ENCODE measurements around the gene ARHGAP40.

The ARHGAP40 gene

GRCh38 chr20:38657390-38657789 is 55.8 kb downstream of the ARHGAP40 start:
- DNase-seq: no peak

DNA sequence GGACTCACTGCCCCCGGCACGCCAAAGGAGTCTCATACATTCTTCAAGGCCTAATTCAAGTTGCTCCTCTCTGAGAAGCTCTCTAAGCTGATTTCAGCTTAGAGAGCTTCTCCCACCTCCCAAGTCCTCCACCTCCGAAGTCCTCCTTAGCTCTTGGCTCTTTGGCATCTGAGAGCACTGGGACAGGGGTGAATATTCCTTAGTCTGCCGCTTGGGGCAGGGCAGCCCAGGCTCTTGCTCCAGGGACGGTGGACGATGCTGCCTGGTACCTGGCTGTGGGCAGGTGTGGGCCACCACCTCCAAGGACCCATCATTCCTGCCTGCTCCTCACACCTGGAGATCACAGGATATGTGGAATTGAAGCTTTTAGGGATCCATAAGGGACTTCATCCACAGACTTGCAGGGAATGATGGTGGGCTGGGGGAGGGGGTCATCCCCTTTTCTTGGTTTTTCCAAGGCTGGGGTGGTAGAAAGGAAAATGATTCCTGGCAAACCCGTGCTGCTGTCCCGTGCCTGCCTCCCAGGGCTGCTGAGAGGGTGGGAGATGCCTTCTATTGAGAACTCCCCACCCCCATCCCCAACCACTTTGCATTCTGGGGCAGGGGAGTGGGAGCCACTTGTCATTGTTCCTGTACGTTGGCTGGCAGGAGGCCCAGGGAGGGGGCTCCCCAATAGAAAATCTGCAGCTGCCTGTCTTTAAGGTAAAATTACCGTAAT is 57.4 kb downstream of the ARHGAP40 start:
- DNase-seq: peak; percentile 56

DNA sequence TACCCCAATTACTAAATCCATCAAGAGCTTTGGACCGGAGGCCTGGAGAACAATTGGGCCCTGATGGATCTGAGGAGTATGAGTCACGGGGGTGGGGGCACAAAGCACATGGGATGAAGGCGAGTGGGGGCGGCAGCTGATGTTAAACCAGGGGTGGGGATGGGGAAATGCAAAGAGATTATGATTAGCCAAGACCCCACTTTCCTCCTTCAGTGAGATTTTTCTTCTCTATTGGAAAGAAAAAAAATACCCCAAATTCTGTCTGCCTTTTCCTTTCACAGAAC is 57.9 kb downstream of the ARHGAP40 start:
- DNase-seq: no peak

GRCh38 chr20:38660429-38660828 is 58.8 kb downstream of the ARHGAP40 start:
- DNase-seq: no peak

- DNase-seq: no peak
Observed at GRCh38 chr20:38663660-38664059, 62.1 kb downstream of the ARHGAP40 start.

GRCh38 chr20:38664284-38664683 is 62.7 kb downstream of the ARHGAP40 start:
- DNase-seq: no peak

- DNase-seq: no peak
Observed at GRCh38 chr20:38665094-38665493, 63.5 kb downstream of the ARHGAP40 start.

GRCh38 chr20:38665506-38666285 is 64.1 kb downstream of the ARHGAP40 start:
- DNase-seq: no peak

GRCh38 chr20:38667417-38667956 is 65.9 kb downstream of the ARHGAP40 start:
- no peak for DNase-seq

- no peak for DNase-seq
Observed at GRCh38 chr20:38669688-38670087, 68.1 kb downstream of the ARHGAP40 start.

DNA sequence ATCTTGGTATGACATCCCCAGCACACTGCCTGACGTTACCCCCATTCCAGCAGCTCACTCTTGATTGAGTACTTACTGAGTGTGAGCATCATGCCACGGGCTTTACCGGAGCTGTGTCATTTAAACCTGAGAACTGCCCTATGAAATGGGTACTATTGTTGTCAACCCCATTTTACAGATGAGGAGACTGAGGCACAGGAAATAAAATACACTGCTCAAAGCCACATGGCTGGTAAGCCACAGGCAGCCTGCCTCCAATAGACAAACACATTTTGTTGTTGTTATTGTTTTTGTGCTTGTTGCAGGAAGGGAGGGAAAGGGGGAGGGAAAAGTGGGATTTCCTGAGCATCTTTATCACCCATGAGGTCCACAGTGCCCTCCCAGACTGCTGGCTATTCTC is 69.2 kb downstream of the ARHGAP40 start:
- DNase-seq: no peak

GRCh38 chr20:38671186-38671585 is 69.6 kb downstream of the ARHGAP40 start:
- DNase-seq: no peak

DNA sequence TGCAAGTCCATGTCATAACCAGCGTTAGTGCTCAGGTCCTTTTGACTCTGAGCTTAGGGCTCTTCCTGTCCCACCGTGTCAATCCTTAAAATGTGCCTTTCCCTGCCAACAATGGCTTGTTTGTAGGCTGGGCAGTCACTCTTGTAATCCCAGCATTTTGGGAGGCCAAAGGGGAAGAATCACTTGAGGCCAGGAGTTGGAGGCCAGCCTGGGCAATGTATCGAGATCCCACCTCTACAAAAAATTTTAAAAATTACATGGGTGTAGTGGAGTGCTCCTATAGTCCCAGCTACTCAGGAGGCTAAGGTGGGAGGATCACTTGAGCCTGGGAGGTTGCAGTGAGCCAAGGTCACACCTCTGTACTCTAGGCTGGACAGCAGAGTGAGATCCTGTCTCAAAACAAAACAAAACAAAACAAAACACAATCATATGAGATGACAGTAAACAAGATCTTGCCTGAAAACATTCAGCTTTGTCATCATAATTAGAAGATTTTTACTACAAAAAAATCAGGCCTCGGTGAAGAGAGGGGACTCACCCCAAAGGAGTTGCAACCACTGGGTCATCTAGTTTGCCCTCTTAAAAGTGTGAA is 70.2 kb downstream of the ARHGAP40 start:
- no peak for DNase-seq

DNA sequence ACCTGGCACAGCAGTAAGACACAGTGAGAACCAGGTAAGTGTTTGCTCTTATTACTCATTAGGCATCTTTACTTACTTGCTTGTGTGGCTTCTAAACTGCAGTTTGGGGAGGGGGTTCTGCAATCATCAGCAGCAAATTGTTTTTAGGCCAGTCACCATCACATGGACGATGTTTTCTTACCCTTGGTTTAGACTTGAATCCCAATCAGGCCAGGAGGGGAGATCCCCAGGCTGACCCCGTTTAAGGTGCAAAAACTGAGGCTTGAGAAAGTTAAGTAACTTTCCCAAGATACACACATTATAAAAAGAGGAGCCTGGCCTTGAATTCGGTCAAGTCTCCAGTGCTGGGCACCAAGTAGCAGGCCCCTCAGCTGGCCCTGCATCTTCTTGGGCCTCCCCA is 70.9 kb downstream of the ARHGAP40 start:
- no peak for DNase-seq

- DNase-seq: no peak
Observed at GRCh38 chr20:38673261-38673660, 71.7 kb downstream of the ARHGAP40 start.

GRCh38 chr20:38673725-38674091 is 72.1 kb downstream of the ARHGAP40 start:
- peak; percentile 18 for DNase-seq

GRCh38 chr20:38674092-38674764 is 72.6 kb downstream of the ARHGAP40 start:
- peak; percentile 75 for DNase-seq

DNA sequence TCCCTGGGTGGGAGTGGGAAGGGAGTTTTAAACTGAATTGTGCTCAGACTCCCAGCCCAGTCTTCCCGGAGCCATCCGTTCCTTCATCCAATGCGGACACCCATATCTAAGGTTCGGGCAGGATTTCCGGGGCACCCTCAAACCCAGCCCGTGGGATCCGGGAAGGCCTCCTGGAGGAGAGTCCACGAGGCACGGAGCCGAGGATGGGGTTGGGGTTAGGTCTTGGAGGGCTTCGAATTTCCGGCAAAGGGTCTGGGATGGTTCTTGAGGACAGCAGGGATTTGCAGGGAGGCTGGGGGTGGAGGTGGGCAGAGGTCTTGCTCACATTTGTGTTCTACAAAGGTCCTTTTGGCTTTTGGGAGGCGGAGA is 73.1 kb downstream of the ARHGAP40 start:
- DNase-seq: no peak

DNA sequence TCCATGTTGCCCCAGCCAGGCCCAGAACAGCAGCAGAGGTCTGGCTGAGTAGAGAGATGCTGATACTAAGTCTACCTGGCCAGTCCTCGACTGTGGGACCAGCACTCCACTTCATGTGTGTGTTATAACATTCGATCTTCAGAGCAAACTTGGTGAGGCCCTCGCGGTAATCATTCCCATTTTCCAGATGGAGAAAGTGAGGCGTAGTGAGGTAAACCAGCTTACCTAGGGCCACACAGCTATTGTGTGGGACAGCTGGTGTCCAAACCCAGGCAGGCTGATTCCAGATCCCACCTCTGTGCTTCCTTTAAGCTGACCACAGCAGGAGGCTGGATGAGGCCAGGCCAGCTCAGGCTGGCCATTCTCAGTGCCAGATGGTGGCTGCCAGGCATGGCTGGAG is 75.0 kb downstream of the ARHGAP40 start:
- no peak for DNase-seq

DNA sequence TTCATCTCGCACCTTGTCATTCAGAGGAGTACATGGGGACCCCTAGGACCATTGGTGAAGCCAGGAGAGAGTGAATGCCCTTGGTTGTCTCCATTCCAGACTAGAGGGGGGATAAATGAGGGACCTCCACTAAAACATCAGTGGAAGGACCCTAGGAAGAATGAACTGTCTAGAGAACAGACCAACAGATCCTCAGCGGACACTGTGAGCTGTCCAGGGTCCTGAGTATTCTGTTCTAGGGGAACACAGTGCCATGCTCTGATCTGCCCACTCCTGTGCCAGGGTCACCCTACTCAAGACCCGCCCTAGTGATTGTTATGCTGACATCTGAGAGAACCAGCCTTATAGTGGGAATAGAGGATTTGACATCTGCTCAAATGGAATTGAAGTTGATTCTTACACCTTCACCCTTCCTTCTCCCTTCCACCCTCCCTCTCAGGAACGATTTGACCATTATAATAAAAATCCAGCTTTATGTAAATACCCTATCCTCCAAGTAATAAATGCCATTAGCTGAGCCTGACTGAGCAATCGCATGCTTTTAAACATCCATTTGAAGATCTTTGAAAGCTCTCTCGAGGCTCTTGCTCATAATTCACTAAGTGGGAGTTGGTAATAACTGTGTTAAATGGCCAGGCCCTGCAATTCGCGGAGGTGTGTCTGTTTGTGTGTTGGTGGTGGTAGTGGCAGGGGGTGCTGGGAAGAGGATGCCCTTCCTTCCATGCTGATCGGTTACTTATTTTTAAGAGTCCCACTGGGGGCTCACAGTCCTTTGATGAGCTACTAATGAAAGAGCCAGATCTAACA is 79.1 kb downstream of the ARHGAP40 start:
- peak; percentile 27 for DNase-seq

DNA sequence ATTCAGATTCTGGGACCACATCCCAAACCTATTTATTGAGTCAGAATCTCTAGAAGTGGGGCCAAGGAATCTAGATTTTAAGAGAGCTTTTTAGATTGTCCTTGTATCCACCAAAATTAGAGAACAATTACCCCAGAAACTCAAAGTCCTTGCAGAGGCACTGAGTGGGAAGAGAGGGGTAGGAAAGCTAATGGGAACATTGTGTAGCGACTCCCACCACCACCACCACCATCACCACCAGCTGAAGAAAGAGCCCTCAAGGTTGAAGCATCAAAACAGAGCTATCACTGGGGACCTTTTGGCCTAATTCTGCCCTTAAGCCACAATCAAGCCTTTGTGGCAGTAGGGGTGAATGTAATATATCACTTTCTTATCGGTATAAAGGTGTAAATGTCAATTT is 83.7 kb downstream of the ARHGAP40 start:
- DNase-seq: no peak

DNA sequence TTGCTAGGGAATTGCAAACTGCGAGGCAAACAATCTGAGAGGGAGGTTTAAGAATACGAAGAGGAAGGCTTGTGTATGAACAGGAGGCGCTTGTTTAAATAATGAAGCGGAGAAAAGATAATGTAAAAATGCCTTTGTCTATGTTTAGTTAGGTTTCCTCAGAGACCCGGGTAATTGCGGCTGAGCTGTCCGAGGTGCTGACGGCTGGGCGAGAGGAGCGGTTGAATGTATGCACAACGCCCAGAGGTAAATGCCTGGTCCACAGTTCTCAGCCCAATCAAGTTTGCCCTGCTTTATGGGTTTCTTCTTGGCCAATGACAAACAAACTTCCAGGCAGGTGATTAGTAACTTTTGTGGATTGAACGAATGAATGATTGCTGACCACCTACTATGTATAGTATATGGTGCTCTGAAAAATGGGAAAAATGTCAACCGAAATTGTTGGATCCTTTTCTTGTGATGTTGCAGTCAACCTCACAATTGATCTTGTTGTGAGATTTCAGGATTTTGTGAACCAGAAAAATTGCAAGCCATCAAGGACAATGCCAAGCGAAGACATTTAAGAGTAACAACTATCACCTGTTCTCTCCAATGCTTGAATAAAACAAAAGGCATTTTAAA is 84.4 kb downstream of the ARHGAP40 start:
- DNase-seq: peak; percentile 47
